Measurements from ENCODE around the gene ZNF581.
A peak's percentile ranks its signal among the peaks of the same experiment; 100 is the strongest.

The ZNF581 gene

GRCh38 chr19:55641426-55642152 lies 1.9 kb upstream of the ZNF581 start (continued):
- TF ChIP-seq, protein P1, sequence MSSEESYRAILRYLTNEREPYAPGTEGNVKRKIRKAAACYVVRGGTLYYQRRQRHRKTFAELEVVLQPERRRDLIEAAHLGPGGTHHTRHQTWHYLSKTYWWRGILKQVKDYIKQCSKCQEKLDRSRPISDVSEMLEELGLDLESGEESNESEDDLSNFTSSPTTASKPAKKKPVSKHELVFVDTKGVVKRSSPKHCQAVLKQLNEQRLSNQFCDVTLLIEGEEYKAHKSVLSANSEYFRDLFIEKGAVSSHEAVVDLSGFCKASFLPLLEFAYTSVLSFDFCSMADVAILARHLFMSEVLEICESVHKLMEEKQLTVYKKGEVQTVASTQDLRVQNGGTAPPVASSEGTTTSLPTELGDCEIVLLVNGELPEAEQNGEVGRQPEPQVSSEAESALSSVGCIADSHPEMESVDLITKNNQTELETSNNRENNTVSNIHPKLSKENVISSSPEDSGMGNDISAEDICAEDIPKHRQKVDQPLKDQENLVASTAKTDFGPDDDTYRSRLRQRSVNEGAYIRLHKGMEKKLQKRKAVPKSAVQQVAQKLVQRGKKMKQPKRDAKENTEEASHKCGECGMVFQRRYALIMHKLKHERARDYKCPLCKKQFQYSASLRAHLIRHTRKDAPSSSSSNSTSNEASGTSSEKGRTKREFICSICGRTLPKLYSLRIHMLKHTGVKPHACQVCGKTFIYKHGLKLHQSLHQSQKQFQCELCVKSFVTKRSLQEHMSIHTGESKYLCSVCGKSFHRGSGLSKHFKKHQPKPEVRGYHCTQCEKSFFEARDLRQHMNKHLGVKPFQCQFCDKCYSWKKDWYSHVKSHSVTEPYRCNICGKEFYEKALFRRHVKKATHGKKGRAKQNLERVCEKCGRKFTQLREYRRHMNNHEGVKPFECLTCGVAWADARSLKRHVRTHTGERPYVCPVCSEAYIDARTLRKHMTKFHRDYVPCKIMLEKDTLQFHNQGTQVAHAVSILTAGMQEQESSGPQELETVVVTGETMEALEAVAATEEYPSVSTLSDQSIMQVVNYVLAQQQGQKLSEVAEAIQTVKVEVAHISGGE (tag by site-specific recombination; conservative IDR thresholded peaks at IDR 0.05; ENCODE audit: low read depth) = no peak; the same call in 1 of the 2 replicates
- TF ChIP-seq ZNF530 (tag by site-specific recombination; IDR thresholded peaks at IDR 0.05; ENCODE audit: low read depth) (no peak), ZNF223 (tag by site-specific recombination; IDR thresholded peaks at IDR 0.05) (no peak), PRDM10 (tag by site-specific recombination; IDR thresholded peaks at IDR 0.05) (peak; percentile 52; the same call in 1 of the 2 replicates), ZNF529 (tag by site-specific recombination; IDR thresholded peaks at IDR 0.05; ENCODE audit: insufficient replicate concordance) (no peak), ZNF473 (tag by site-specific recombination; IDR thresholded peaks at IDR 0.05) (no peak), ZNF133 (tag by site-specific recombination; IDR thresholded peaks at IDR 0.05) (no peak), GLIS2 (tag by site-specific recombination; IDR thresholded peaks at IDR 0.05) (peak; percentile 1; the same call in 1 of the 2 replicates), ZNF335 (tag by site-specific recombination; conservative IDR thresholded peaks at IDR 0.05) (no peak; the same call in none of the 2 replicates), ZNF174 (tag by site-specific recombination; IDR thresholded peaks at IDR 0.05) (no peak), KLF7 (tag by site-specific recombination; IDR thresholded peaks at IDR 0.05; ENCODE audit: borderline replicate concordance) (no peak), RBAK (tag by site-specific recombination; IDR thresholded peaks at IDR 0.05) (no peak), WT1 (tag by site-specific recombination; IDR thresholded peaks at IDR 0.05) (peak; percentile 36; the same call in 1 of the 2 replicates), ZNF404 (tag by site-specific recombination; IDR thresholded peaks at IDR 0.05) (no peak), ZNF610 (tag by site-specific recombination; IDR thresholded peaks at IDR 0.05; ENCODE audit: borderline replicate concordance) (no peak), ZNF398 (tag by site-specific recombination; IDR thresholded peaks at IDR 0.05) (peak; percentile 77), ZNF449 (tag by site-specific recombination; IDR thresholded peaks at IDR 0.05) (no peak), ZNF510 (tag by site-specific recombination; IDR thresholded peaks at IDR 0.05; ENCODE audit: insufficient replicate concordance) (no peak), SP3 (tag by site-specific recombination; IDR thresholded peaks at IDR 0.05) (no peak; the same call in 1 of the 2 replicates), OSR2 (tag by site-specific recombination; IDR thresholded peaks at IDR 0.05) (no peak), ZSCAN30 (tag by site-specific recombination; IDR thresholded peaks at IDR 0.05) (no peak), ZBTB21 (tag by site-specific recombination; IDR thresholded peaks at IDR 0.05) (no peak), ZNF10 (tag by site-specific recombination; IDR thresholded peaks at IDR 0.05) (no peak), ZNF785 (tag by site-specific recombination; IDR thresholded peaks at IDR 0.05) (no peak)
- TF ChIP-seq, protein P2, sequence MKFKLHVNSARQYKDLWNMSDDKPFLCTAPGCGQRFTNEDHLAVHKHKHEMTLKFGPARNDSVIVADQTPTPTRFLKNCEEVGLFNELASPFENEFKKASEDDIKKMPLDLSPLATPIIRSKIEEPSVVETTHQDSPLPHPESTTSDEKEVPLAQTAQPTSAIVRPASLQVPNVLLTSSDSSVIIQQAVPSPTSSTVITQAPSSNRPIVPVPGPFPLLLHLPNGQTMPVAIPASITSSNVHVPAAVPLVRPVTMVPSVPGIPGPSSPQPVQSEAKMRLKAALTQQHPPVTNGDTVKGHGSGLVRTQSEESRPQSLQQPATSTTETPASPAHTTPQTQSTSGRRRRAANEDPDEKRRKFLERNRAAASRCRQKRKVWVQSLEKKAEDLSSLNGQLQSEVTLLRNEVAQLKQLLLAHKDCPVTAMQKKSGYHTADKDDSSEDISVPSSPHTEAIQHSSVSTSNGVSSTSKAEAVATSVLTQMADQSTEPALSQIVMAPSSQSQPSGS (tag by site-specific recombination; IDR thresholded peaks at IDR 0.05; ENCODE audit: low read depth) = no peak
- TF ChIP-seq, protein P3, sequence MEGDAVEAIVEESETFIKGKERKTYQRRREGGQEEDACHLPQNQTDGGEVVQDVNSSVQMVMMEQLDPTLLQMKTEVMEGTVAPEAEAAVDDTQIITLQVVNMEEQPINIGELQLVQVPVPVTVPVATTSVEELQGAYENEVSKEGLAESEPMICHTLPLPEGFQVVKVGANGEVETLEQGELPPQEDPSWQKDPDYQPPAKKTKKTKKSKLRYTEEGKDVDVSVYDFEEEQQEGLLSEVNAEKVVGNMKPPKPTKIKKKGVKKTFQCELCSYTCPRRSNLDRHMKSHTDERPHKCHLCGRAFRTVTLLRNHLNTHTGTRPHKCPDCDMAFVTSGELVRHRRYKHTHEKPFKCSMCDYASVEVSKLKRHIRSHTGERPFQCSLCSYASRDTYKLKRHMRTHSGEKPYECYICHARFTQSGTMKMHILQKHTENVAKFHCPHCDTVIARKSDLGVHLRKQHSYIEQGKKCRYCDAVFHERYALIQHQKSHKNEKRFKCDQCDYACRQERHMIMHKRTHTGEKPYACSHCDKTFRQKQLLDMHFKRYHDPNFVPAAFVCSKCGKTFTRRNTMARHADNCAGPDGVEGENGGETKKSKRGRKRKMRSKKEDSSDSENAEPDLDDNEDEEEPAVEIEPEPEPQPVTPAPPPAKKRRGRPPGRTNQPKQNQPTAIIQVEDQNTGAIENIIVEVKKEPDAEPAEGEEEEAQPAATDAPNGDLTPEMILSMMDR (tag by site-specific recombination; IDR thresholded peaks at IDR 0.05) = peak; percentile 7; the same call in 1 of the 2 replicates
